HG03095 (cell line): ENCODE results near the gene CCDC91.
"Not testable (repeated sequence)": the region's sequence is repeated elsewhere in the genome, so short reads cannot be mapped to it uniquely, and the experiment has no call there.

Experiments used
- ATAC-seq: cut with Tn5 transposase; IDR thresholded peaks from one replicate; pipeline ENCODE4 v1.9.1; 2021; ENCODE audit warnings: moderate library complexity; ENCODE audit not compliant: unreplicated experiment

Gene CCDC91

DNA sequence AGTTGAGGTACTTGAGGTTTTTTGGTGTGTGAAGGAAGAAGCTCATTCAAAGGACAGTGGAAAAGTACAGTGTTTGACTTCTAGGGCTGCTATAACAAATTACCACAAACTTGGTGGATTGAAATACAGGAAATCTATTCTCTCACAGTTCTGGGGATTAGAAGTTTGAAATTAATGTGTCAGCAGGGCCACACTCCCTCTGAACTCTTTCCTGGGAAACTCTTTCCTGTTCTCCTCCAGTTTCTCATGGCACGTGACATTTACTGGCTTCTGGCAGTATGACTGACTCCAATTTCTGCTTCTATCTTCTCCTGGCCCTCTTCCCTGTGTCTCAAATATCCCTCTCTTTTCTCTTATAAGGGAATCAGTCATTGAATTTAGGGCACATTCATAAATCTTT lies 160.2 kb downstream of the CCDC91 start:
- no peak for ATAC-seq

DNA sequence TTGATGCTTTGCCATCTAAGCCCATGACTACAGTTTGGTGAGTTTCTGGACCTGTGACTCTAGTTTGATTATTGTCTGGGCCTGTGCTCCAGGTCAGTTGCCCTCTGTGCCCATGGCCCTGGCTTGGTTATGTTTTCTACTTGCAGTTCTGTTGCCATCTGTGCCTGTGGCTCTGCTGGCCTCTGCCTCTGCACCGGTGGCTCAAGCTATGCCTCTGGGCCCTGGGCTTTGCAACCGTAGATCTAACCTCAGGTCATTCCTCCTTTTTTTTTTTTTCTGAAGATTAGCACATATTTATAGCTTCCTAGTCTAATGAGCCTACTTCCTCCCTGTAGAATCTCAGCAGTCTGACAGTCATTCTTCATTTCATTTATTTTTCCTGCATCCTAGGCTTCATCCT lies 161.2 kb downstream of the CCDC91 start:
- no peak for ATAC-seq

DNA sequence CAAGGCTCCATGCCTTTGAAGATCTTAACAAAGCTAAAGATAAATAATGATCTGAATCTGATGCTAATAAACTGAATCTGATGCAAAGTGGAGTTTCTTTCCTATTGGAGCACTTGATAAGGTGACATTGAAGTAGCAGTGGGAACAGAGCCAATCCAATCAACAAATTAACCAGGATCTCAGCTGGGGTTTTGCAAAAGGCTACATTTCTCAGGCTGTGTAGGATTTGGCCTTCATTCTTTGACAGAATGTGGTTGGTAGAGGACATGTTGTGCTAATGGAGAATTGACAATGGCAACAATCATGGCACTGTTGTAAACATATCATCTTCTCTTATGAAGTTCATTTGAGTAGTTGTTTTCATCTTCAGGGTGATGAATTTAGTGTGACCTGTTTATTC lies 164.9 kb downstream of the CCDC91 start:
- no peak for ATAC-seq

DNA sequence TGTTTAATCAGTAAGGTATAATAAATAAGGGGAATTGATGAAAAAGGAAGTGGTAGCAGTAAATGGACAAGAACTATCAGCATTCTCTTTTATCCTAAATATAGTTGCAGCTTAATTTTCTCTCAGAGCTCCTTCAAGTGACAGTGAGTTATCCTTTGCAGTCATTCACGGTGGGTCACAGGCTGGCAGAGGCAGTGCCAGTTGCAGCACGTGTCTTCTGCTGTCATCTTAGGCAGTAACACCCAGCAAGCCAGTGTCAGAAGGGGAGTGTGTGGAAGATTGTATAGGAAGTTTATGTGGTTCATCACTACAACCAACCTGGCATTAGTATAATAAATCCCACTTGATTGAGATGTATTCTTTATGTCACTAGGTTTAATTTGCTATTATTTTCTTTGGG lies 170.0 kb downstream of the CCDC91 start:
- ATAC-seq: no peak

DNA sequence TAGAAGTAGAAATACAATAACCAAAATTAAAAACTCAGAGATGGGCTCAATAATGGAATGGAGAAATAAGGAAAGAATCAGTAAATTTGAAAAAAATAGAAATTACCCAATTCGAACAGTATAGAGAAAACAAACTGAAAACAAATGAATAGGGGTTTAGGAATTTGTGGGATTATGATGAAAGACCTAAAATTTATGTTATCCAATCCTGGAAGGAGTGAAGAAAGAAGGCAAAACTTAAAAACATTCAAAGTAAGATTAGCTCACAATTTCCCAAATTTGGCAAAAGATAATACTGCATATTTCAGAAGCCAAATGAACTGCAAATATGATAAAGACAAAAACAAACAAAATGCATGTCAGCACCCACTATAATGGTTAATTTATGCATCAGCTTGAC lies 177.1 kb downstream of the CCDC91 start:
- no peak for ATAC-seq

DNA sequence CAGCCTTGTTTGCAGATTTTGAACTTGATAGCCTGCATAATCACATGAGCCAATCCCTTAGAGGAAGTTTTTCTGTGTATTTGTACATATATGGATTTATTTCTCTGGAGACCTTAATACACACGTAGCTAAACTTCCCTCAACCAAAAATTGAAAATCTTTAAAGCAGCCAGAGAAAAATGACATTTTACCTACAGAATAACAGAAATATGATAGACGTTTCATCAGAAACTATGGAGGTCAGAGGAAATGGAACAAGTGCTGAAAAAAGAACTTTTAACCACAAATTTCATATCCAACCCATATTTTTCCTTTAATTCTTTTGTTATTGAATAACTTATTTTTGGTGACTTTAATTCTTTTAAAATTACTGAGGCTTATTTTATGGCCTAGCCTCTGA lies 177.7 kb downstream of the CCDC91 start:
- no peak for ATAC-seq

DNA sequence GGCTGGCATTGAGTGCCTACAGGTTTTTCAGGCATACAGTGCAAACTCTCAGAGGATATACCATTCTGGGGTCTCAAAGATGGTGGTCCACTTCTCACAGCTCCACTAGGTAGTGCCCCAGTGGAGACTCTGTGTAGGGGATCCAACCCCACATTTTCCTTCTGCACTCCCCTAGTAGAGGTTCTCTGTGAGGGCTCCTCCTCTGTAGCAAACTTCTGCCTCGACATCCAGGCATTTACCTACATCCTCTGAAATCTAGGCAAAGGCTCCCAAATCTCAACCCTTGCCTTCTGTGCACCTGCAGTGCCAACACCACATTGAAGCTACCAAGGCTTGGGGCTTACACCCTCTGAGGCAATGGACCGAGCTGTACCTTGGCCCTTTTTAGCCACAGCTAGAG lies 179.2 kb downstream of the CCDC91 start:
- ATAC-seq: no peak

DNA sequence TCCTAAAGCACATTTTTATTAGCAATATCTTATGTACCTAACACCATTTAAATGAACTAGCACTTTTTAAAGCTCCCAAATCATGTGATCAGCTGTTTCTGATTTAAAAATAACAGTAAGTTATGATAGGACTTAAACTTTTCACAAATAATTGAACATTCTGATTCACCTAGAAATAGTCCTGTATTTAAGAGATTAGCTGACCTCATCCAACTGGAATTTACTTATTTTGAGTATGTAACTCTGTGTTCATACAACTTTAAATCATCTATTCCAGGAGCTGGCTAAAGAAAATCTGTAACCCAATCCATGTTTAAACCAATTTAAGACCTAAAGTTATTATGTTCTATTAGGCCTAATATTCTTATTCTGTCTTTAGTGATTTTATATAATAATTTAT lies 184.3 kb downstream of the CCDC91 start:
- ATAC-seq: no peak

DNA sequence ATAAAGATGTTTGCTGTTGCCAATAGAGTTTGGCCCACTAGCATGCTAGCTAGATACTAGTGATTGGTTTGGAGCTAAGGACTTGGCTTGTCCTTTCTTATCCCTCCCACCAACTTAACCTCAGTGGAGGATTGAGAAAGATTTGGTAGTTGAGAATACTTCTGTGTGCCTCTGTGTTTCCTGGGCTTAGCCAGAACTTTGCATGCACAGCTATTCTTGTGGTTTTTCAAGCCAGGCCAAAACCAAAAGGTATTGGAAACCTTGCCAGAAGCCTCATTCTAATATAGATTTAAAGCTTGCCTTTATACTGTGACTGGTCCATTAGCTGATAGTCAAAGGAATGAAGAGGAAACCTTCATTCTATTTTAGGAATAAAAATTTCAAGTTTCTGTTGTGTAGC lies 188.5 kb downstream of the CCDC91 start:
- no peak for ATAC-seq

DNA sequence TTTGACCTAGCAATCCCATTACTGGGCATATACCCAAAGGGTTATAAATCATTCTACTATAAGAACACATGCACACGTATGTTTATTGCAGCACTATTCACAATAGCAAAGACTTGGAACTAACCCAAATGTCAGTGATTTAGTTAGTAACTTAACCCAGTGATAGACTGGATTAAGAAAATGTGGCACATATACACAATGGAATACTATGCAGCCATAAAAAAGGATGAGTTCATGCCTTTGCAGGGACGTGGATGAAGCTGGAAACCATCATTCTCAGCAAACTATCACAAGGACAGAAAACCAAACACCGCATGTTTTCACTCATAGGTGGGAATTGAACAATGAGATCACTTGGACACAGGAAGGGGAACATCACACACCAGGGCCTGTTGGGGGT lies 189.5 kb downstream of the CCDC91 start:
- ATAC-seq: not testable (repeated sequence)

DNA sequence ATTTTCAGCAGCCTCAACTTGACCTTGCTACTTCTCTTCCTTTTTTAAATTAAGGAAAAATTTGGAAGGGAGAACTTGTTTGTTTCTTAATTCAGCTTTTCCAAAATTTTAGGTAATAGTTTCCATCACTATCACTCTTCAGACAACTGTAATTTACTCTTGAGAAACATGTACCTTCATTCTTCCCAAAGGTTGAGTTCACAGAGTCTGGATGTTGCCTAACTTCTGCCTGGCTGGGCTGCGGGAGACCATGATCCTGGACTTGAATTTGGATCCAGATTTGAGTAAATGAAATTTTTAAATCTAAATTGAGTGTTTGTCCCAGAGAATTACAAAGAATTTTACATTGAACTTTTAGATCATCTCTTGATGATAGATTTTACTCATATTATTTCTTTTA lies 193.1 kb downstream of the CCDC91 start:
- ATAC-seq: no peak

DNA sequence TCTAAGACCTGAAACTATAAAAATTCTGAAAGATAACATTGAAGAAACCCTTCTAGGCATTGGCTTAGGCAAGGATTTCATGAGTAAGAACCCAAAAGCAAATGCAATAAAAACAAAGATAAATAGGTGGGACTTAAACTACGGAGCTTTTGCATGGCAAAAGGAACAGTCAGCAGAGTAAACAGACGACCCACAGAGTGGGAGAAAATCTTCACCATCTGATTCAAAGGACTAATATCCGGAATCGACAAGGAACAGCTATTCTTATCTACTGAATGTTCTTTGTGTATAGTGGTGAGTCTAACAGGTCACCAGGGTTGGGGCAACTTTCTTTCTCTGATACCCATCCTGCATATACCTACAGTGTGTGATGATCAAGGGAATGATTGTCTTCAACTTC lies 198.6 kb downstream of the CCDC91 start:
- ATAC-seq: no peak

DNA sequence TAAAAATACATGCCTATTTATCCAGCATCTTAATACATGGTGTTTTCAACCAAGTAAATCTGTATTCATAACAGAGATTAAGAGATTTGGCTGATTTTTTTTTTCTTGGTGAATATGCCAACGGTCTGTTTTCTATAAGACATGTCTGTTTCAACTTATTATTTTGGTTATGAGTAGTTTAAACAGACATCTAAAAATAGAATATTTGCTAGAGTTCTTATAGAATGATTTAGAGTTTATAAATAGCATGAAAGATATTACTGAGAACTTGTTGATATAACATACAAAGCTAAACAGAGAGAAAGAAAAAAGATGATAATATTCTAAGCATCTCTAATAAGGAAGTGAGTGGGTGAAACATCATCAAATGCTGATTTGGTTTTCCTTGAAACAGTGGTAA lies 199.9 kb downstream of the CCDC91 start:
- ATAC-seq: no peak

DNA sequence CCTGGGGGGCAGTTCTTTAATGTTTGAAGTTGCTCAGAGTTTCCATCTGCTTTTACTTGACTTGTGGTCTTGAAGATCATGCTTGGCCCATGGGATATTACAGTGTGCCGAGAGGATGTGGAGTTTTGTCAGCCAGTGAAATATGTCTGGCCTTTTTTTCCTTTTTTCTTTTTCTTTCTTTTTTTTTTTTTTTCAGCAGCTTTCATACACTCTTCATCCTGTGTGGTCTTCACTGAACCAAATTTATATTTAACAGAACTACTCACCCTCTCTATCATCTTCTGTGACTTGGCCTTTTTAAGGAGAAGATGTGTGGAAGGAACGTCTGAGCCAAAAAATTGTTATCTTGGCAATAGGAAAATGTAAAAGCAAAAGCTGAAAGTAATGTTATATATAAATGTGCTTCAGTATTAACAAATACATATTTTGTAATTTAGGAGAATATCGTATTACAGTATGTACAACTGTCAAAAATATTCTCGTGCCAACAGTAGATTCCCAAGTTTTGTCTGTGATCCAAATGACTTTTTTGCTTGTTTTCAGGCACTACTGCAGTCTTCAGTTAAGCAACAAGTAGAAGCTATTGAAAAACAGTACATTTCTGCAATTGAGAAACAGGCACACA lies 200.6 kb downstream of the CCDC91 start:
- no peak for ATAC-seq

DNA sequence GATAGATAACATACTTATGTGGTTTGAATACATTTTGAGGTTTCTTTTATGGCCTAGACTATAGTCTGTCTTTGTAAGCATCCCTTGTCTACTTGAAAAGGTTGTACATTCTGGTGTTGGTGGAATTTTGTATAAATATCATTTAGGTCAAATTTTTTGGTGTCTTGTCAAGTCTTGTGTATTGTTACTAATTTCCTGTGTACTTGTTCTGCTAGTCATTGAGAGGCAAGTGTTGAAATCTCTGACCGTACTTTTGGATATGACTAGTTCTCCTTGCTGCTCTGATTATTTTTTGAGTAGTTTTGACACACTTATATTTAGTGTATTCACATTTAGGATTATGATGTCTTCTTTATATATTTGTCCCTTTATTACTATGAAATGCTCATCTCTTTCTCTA lies 219.6 kb downstream of the CCDC91 start:
- no peak for ATAC-seq

DNA sequence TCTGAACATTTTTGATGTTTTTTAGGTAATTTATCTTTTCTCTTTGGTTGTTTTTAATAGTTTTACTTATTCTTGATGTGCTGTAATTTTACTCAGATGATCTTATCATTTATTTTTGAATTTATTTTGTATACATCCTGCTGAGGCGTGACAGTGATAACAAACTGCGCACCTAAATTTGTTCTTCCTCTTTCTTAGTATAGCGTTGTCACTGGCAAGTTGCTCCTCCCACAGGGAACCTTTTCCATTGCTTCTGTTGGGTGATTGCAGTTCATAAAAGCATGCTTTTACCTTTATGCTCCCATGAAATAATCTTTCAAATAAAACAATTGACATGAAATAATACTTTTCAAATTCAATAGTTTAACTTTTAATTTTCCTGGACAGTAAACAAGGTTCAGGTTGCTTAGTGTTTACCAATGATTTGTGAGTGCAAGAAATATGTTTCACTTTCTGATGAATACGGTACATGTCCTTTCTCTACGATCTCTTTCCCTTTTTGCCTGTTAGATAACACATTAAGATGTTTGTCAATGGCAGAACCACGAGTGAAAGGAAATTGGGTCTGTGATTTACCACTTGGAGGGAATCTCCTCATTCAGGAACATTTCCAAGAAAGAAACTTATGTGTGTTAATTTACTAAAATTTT lies 223.3 kb downstream of the CCDC91 start:
- ATAC-seq: peak; percentile 88

DNA sequence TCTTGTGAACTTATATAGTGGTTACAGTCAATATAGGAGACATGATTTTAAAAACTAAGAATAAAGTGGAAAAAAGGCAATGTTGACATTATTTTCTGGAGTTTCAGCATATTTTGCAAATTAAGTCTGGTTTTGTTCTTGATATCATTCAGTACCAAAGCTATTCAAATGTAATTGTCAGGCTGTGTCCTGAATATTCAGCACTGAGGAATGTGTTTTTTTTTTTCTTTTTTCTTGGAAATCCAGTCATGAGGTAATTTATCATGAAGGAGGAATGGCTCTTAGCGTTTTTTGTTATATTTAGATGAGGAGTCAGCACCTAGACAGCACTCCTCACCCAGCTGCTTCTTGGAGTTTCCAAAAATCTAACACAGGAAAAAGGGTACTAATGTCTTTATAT lies 225.5 kb downstream of the CCDC91 start:
- ATAC-seq: no peak

DNA sequence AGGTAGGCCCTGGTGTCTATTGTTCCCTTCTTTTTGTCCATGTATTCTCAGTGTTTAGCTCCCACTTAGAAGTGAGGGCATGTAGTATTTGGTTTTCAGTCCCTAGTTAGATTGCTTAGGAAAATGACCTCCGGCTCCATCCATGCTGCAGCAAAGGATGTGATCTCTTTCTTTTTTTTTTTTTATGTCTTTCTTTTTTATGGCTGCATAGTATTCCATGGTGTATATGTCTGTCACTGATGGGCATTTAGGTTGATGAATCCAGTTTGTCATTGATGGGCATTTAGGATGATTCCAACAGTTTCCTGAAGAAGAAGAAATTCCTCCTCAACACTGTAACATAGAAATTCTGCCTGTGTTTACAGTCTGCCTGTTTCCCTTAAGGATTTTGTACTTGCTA lies 231.1 kb downstream of the CCDC91 start:
- no peak for ATAC-seq

DNA sequence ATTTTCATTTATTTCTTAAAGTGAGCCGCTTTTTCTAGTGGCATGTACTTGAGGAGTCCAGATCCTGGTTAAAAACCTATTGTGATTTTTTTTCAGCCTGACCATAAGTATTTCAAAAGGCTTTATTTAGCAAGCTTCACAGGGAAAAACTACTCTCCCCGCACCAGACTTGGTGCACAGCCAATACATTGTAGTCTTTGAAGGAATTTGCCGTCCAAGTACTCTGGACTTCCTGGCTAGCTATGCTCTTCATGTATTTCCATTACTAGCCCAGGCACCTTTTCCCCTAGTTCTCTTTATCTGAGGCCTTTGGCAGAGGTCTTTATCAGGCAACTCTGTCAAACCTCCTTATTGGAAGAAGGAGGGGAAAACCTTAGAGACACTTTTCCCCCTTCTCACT lies 234.7 kb downstream of the CCDC91 start:
- ATAC-seq: no peak

DNA sequence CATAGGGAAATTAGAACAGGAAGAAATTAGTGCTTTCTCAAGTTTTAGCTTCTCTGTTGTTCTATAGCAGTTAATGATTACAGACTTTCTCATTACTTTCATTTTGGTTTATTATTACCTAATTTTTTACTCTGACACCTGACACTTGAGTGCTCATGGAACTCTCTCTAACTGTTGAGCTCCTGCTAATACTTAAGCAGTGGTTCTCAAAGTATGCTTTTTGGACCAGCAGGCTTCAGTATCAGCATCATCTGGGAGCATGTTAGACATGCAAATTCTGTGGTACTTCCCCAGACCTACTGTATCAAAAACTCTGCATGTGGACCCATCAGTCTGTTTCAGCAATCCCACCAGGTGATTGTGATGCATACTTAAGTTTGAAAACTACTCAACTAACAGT lies 235.3 kb downstream of the CCDC91 start:
- no peak for ATAC-seq

DNA sequence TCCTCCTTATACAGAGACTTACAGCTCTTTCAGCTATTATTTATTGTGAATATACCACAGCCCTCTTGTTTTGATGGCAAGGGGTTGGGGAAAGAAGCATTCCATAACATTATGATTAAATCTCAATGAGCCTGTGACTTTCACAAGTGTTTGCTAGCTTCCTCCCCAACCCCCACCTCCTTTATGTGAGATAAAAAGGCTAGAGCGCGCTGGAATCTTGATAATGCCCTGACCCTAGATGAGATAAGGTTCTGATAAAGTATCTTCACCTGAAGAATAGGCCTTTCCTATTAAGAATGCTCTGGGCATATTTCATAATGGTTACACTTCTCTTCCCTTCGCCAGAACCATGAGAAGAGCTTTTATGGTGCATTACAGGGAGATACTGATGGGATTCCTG lies 236.8 kb downstream of the CCDC91 start:
- no peak for ATAC-seq

DNA sequence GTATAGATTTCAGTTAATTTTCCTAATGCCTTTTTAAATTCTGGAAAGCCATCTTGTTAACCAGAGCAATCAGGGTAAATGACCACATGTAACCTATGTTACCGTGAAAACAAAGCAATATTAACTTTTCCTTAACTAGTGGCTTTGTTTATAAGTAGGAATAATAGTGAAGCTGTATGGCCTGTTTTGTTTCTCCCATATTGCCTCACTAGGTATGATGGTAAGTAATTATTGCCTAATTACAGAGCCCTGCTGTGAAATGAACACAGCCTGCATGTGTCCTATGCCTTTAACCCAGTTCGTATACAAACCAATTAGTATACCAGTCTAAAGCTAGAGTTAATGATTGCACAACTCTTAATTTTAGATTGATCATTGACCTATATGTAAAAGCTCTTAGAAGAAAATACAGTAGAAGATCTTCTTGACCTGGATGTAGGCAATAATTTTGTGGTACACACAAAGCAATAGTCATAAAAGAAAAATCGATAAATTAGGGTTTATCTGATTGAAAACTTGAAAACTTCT lies 249.9 kb downstream of the CCDC91 start:
- ATAC-seq: no peak

DNA sequence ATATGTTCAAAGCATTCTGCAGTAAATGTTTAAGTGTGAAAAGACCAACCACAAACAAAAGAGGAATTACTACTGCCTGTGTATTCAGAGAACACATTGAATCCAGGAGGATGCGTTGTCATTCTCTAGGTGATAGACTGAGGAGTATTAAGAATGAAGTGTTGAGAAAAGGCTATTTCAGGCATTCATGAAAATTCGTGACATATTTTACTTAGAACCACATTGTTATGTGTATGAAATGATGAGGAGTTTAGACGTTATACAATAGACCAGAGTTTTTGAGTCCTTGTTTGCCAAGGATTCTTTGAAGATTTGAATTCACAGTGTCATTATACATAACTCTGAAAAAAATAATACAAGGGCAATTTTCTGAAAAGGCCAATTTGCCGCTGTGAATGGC lies 251.8 kb downstream of the CCDC91 start:
- no peak for ATAC-seq
